HepG2 (cell line): ENCODE measurements around the gene TRIM4. TPM values are rescaled to one million over a fixed set of nuclear protein-coding genes. Genes with fewer than 3 reads are reported as not detected.
"Not testable (repeated sequence)": the region's sequence is repeated elsewhere in the genome, so short reads cannot be mapped to it uniquely, and the experiment has no call there.

Source experiments
- ATAC-seq: fragments of 200-7000 bp; cut with Tn5 transposase; 3 replicates; pipeline ENCODE4 v1.9.1; 2020; ENCODE audit warnings: mild to moderate bottlenecking, moderate library complexity
- BruUV-seq: library from RNA; stranded (reverse); fragments of 400-500 nt; replicated peaks from 2 replicates; lab custom pipeline; 2021; lab: Mats Ljungman, UMichigan
- CTCF ChIA-PET: fragments of 300-600 bp; formaldehyde crosslinking; extraction: SDS; loops from one replicate; lab custom pipeline; 2021; ENCODE audit warnings: low total read pairs, inconsistent platforms, low intra/inter-chr PET ratio; lab: Yijun Ruan, JAX
- POLR2A ChIA-PET: fragments of 350-600 bp; sonication (Branson Sonifier 250); formaldehyde crosslinking; loops from one replicate; lab custom pipeline; 2020; ENCODE audit warnings: antibody characterized with exemption, inconsistent platforms; lab: Yijun Ruan, JAX
- DNase-seq: peaks from one replicate; pipeline ENCODE4 v3.0.0-alpha.2; 2015; ENCODE audit warnings: low spot score
- FAIRE-seq: peaks from 3 replicates; lab custom pipeline; 2011; peaks lifted over from hg19 to GRCh38; lab: Jason Lieb, UNC
- H2AFZ ChIP-seq: one replicate; pipeline ENCODE4 v1.6.1; 2011; ENCODE audit warnings: low read length, inconsistent platforms
- H3K27ac ChIP-seq: fragments of 300-600 bp; 3 replicates; pipeline ENCODE4 v1.8.0; 2011; ENCODE audit warnings: mixed run types, mild to moderate bottlenecking, mixed read lengths, low read length, inconsistent platforms; ENCODE audit not compliant: insufficient read depth; ENCODE audit errors: extremely low read length
- H3K27me3 ChIP-seq, 2 experiments: fragments of 200-600 bp in 1 of 2; 2 replicates in 1 of 2; 3 replicates in 1 of 2; pipeline versions ENCODE4 v1.6.0 to v1.8.0; 2011; ENCODE audit warnings: low read length in 2 of 2, mild to moderate bottlenecking in 2 of 2, moderate library complexity in 2 of 2, inconsistent platforms in 1 of 2; ENCODE audit not compliant: insufficient read depth in 2 of 2, control insufficient read depth in 1 of 2
- H3K36me3 ChIP-seq, 2 experiments: fragments of 200-600 bp in 1 of 2; replicated peaks in 1 of 2; 2 replicates in 1 of 2; 3 replicates in 1 of 2; pipeline versions ENCODE4 v1.5.1 to v1.8.0; 2011; ENCODE audit warnings: low read length in 2 of 2, inconsistent platforms in 1 of 2; ENCODE audit not compliant: insufficient read depth in 2 of 2, control insufficient read depth in 1 of 2
- H3K4me1 ChIP-seq: 2 replicates; pipeline ENCODE4 v1.5.1; 2012; ENCODE audit warnings: low read length, inconsistent platforms; ENCODE audit not compliant: insufficient read depth
- H3K4me2 ChIP-seq: 2 replicates; pipeline ENCODE4 v1.6.0; 2011; ENCODE audit warnings: low read depth, low read length, inconsistent platforms
- H3K4me3 ChIP-seq, 3 experiments: fragments of 200-600 bp in 1 of 3; sonication (generic), shearing (Covaris generic) in 1 of 3; replicated peaks in 1 of 3; 2 replicates each; pipeline ENCODE4 v1.5.1; 2011 to 2016; ENCODE audit warnings: low read length in 3 of 3, inconsistent platforms in 2 of 3, low read depth in 2 of 3, mild to moderate bottlenecking in 2 of 3, control low read depth in 1 of 3, mixed read lengths in 1 of 3; ENCODE audit not compliant: insufficient read depth in 1 of 3
- H3K79me2 ChIP-seq: one replicate; pipeline ENCODE4 v1.6.1; 2011; ENCODE audit warnings: low read length, inconsistent platforms; ENCODE audit not compliant: insufficient read depth
- H3K9ac ChIP-seq: 2 replicates; pipeline ENCODE4 v1.6.0; 2011; ENCODE audit warnings: mild to moderate bottlenecking, low read depth, low read length, inconsistent platforms; ENCODE audit not compliant: insufficient read depth
- H3K9me3 ChIP-seq: 2 replicates; pipeline ENCODE4 v1.5.1; 2012; ENCODE audit warnings: mild to moderate bottlenecking, low read length
- H4K20me1 ChIP-seq: 2 replicates; pipeline ENCODE4 v1.6.0; 2011; ENCODE audit warnings: inconsistent platforms, mild to moderate bottlenecking, low read length, moderate library complexity; ENCODE audit not compliant: insufficient read depth
- AHDC1 ChIP-seq: sonication (generic); formaldehyde crosslinking; IDR thresholded peaks from 2 replicates; pipeline ENCODE4 v1.5.1; 2020; ENCODE audit warnings: mild to moderate bottlenecking, missing genetic modification reagents, borderline replicate concordance
- MYNN ChIP-seq: sonication (generic); formaldehyde crosslinking; IDR thresholded peaks from 2 replicates; pipeline ENCODE4 v1.4.0; 2020; ENCODE audit warnings: mild to moderate bottlenecking, low read depth, missing genetic modification reagents
- NFIC ChIP-seq: IDR thresholded peaks from 2 replicates; pipeline ENCODE4 v1.6.1; 2012; ENCODE audit warnings: mild to moderate bottlenecking, low read length, inconsistent platforms
- NKX3-1 ChIP-seq: sonication (generic); formaldehyde crosslinking; IDR thresholded peaks from 2 replicates; pipeline ENCODE4 v1.5.0; 2020; ENCODE audit warnings: missing genetic modification reagents
- ZNF672 ChIP-seq: sonication (generic); formaldehyde crosslinking; IDR thresholded peaks from 2 replicates; pipeline ENCODE4 v1.8.1; 2022; ENCODE audit warnings: missing genetic modification reagents
- ZNF710 ChIP-seq: sonication (generic); formaldehyde crosslinking; IDR thresholded peaks from 2 replicates; pipeline ENCODE4 v1.5.0; 2020; ENCODE audit warnings: mild to moderate bottlenecking, missing genetic modification reagents, borderline replicate concordance
- ZSCAN30 ChIP-seq: sonication (generic); formaldehyde crosslinking; IDR thresholded peaks from 2 replicates; pipeline ENCODE4 v1.5.0; 2020; ENCODE audit warnings: mild to moderate bottlenecking, missing genetic modification reagents
- WGBS: methylation state at CpG from one replicate; pipeline ENCODE4 v1.1.6; 2017; ENCODE audit warnings: low lambda C conversion rate; 5-methylcytosine and 5-hydroxymethylcytosine counted together
- in situ Hi-C: cut with HindIII; loops from 2 replicates; pipeline ENCODE4 v1.10.0; 2017; ENCODE audit warnings: low pct_unique_long_range_greater_than_20kb; ENCODE audit not compliant: extremely low pct_ligation_motif_present
- intact Hi-C: fragments of 100-400 bp; cut with micrococcal nuclease; formaldehyde crosslinking; loops from one replicate; pipeline ENCODE4 v1.10.0; 2022; ENCODE audit not compliant: unreplicated experiment
- polyA plus RNA-seq, 8 experiments: library from polyadenylated mRNA; depleted of rRNA in 3 of 8; stranded (reverse) in 7 of 8; unstranded in 1 of 8; fragments of >200 nt; fragmentation: Illumina TruSeq in 4 of 8; extraction: Trizol in 4 of 8; gene quantifications; 2 replicates each; pipeline versions ENCODE4 v1.2.1 to v1.2.3, GENCODE V29; 2011 to 2016; ENCODE audit warnings: low read depth in 4 of 8, missing spikeins in 1 of 8, mixed read lengths in 1 of 8; ENCODE audit not compliant: insufficient read depth in 1 of 8
- total RNA-seq, 5 experiments: library from RNA; depleted of rRNA; stranded (reverse); fragments of >200 nt; fragmentation: Illumina TruSeq; extraction: Trizol; gene quantifications; 2 replicates each; pipeline ENCODE4 v1.2.3, GENCODE V29; 2016; ENCODE audit warnings: low read depth in 1 of 5

The TRIM4 gene
- total and polyA plus RNA-seq, 2 of the 13 experiments (the other 11 are each of a cell fraction or from before 2014, with no cell fraction given), result 17.6 to 21.7 TPM

DNA sequence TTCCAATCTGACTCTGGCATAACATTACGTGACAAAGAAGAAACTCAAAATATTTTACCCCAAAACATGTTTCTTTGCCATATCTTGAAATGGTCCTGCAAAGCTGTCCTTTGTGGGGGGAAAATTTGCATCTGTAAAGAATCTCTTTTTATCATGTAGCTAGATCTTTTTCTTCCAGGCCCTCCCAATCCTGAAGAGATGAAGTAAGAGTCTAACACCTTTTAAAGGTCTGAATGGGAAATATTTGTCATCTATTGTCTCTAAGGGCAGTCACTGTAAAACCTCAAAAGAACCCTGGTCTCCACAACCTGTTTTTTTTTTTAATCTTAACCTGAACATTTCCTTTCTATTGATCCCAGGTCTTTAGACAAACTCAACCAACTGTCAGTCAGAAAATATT is 51.1 kb downstream of the TRIM4 start (continued):
- no peak for TF ChIP-seq ZNF710 (CRISPR knock-in tag)
- no peak for TF ChIP-seq MYNN (CRISPR knock-in tag)

GRCh38 chr7:99867477-99867876 is 51.9 kb downstream of the TRIM4 start:
- ATAC-seq, H3K27me3 ChIP-seq, DNase-seq, H3K4me2 ChIP-seq, H2AFZ ChIP-seq, H3K79me2 ChIP-seq, POLR2A ChIA-PET, H3K9ac ChIP-seq, H3K36me3 ChIP-seq, H3K4me3 ChIP-seq, H3K9me3 ChIP-seq, intact Hi-C loops, H4K20me1 ChIP-seq, in situ Hi-C loops, FAIRE-seq, CTCF ChIA-PET, BruUV-seq, H3K27ac ChIP-seq: not testable (repeated sequence)
- H3K4me1 ChIP-seq, result peaks cover 12% of the 10 kb centered on the region
- 98% methylated on average over 2 of the region's 2 CpGs for WGBS

GRCh38 chr7:99863847-99864440 is 55.4 kb downstream of the TRIM4 start:
- Histone ChIP-seq H4K20me1 (no peaks in the 10 kb centered on the region), H3K36me3 (no peaks in the 10 kb centered on the region), H3K9ac (no peak overlapping the region), H3K4me2 (no peak overlapping the region), H3K27ac (no peak overlapping the region), H3K27me3 (no peaks in the 10 kb centered on the region), H3K9me3 (no peaks in the 10 kb centered on the region), H3K4me1 (peaks cover 47% of the 10 kb centered on the region), H3K4me3 (no peak overlapping the region), H2AFZ (no peak overlapping the region), H3K79me2 (no peaks in the 10 kb centered on the region)
- WGBS, result 98% methylated on average over 2 of the region's 2 CpGs
- DNase-seq, result no peak
- in situ Hi-C loops, result no loop called here
- intact Hi-C loops, result no loop called here
- no peak for ATAC-seq
- no peak for FAIRE-seq
- TF ChIP-seq AHDC1 (CRISPR knock-in tag), result no peak
- no peak for TF ChIP-seq NKX3-1 (CRISPR knock-in tag)
- TF ChIP-seq ZSCAN30 (CRISPR knock-in tag), result no peak
- no peak for TF ChIP-seq ZNF672 (CRISPR knock-in tag)
- no peak for TF ChIP-seq NFIC
- no TSS peak for BruUV-seq
- ChIA-PET CTCF (no interaction called here), POLR2A (interaction anchor here (1.0 to 1.6 kb wide), 2 partner anchors 20 to 248 kb away, joined by 3 read pairs; partner anchors contain the start of gene ZSCAN25)
